ENCODE results near the gene PBLD.
A peak's percentile ranks its signal among the peaks of the same experiment; 100 is the strongest.
"Not testable (repeated sequence)": the region's sequence is repeated elsewhere in the genome, so short reads cannot be mapped to it uniquely, and the experiment has no call there.

Gene PBLD

DNA sequence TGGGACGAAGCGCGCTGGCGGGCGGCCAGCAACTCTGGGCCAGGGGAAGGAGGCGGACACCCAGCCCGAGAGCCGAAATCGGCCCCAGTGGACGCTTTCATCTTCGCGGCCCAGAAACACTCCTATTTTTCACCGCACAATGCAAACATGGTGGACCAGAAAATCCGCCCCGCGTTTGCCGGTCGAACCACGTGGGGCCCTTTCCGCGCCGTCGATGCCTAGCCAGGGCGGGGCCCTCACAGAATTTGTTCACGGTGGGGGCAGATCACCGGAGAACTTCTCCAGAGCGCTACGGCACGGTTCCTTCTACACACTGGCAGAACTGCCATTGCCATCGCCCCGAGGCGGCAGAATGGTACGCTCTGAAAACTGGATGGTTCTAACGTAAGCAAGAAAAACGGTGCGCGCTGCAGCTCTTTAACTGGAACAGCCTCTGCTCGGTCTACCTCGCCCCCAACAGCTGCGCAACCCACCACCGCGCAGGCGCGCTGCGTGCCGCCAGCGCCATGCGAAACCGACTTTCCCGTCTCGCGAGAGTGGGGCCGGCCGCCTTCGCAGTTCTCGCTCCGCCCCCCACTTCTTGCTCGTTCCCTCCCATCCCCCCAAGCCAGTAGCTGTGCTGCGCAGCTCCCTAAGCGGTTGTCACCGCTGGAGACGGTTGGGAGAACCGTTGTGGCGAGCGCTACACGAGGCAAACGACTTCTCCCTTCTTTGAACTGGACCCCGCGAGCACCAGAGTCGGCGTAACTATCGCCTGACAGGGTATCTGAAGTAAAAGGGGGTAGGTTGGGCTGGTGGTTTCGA is 1.1 kb downstream of the PBLD start, which contains the start of gene HNRNPH3:
TSS of gene HNRNPH3 (plus strand) at position 610 of the 804 bp plus-strand sequence. CDS start 5,158 bp downstream, outside the sequence.
- DNase-seq (ENCODE audit: extremely low read depth in 1 of 2, low read depth in 1 of 2), result peak; percentile 97 to 98

DNA sequence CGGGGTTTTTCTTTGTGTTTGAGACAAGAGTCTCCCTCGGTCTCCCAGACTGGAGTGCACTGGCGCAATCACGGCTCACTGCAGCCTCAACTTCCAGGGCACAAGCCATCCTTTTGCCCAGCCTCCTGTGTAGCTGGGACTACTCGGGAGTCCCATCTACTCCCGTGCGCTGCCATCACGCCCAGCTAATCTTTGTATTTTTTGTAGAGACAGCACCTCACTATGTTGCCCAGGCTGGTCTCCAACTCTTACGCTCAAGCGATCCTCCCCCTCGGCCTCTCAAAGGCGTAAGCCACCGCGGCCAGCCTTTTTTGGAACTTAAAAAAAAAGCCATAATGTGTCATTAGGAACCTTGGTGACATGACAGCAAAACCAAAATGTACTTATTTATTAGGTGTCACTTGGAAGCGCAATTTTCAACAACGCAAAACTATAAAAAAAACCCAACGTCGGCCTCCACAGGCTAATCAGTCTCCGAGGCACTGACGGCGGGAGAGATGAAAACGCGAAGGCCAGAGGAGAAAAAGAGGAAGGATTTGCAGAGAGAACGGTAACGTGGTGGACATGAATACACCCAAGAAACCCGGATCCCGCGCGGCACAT is 1.8 kb downstream of the PBLD start:
- no peak for DNase-seq (ENCODE audit: extremely low read depth in 1 of 2, low read depth in 1 of 2)

DNA sequence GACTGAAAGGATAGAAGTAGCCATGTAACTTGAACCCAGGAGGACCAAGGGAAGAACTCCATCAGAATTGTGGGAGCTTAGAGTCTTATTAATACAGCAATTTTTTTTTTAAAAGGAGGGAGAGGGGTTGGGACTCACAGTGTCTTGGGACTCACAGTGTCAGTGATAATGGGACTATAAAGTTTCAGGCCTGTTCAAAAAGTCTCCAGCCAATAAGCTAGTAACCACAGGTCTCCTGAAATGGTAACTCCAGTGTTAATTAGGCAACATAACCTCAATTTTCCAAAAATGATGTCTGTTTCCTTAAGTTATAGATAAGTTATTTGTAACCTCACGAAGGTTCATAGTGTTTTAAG is 3.2 kb downstream of the PBLD start:
- DNase-seq (ENCODE audit: extremely low read depth in 1 of 2, low read depth in 1 of 2), result no peak

DNA sequence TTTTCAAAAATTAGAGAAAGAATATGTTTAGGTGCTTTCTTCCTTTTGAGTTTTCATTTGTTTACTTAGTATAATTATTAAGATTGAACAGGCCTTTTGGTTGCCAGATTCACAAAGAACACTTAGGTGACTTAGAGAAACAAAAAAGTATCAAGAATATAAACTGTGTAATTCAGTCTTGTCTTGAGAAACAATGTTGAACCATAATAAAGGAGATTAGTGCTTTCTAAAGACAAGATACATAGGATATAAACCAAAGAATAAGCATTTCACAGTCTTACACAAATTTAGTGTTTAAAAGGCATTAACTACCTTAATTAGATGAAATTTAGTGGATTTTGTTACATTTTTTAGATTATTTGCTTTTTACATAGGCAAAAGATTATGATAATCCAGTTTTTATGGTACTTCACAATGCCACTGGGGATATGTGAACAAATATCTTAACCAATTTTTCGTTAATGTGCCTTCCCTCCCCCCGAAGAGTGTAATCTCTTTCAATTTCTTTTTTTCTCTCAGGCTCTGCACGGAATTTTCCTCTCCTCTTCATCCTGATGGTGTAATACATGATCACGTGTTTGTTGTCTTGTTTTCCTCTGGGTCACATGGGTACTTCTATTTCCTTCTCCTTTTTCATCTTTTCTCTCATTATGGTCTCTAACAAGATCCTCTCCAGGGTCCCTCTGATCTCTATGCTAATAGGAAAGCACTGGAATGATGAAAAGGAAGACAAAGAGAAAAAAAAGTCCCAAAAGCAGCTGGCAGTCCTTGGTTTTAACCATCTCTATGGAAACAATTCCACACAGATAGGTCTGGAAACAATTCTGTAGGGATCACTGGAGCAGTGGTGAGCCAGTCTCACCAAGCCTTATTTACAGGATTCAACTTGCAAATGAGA is 4.6 kb downstream of the PBLD start:
- no peak for DNase-seq (ENCODE audit: extremely low read depth in 1 of 2, low read depth in 1 of 2)

DNA sequence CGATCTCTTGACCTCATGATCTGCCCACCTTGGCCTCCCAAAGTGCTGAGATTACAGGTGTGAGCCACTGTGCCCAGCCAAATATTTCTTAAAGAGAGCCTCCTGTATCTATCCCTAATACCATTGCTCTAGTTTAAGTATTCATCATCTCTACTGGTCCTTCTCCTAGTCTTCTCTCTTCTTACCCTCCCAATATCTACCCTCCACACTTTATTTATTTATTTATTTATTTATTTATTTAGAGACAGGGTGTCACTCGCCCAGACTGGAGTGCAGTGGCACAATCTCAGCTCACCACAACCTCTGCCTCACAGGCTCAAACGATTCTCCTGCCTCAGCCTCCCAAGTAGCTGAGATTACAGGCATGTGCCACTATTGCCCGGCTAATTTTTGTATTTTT is 8.3 kb downstream of the PBLD start:
- DNase-seq (ENCODE audit: extremely low read depth in 1 of 2, low read depth in 1 of 2), result not testable (repeated sequence)

DNA sequence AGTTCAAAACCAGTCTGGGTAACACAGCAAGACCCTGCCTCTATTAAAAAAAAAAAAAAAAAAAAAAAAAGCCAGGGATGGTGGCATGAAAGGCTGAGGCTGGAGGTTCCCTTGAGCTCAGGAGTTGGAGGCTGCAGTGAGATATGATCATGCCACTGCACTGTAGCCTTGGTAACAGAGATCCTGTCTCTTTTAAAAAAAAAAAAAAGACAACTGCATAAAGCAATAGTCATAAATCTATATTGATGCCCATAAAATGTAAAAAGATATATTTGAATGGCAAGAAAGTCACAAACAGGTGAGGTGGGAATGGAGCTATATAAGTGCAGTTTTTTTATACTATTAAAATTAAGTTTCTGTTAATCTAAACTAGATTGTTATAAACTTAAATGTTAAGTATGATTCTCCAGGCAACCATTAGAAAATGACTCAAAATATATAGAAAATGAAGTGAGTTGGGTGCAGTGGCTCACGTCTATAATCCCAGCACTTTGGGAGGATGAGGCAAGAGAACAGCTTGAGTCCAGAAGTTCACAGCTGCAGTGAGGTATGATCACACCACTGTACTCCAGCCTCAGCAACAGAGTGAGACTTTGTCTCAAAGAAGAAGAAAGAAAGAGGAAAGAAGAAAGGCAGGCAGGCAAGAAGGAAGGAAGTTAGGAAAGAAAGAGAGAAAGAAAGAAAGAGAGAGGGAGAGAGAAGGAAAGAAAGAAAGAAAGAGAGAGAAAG is 14.2 kb downstream of the PBLD start:
- no peak for DNase-seq (ENCODE audit: extremely low read depth in 1 of 2, low read depth in 1 of 2)

DNA sequence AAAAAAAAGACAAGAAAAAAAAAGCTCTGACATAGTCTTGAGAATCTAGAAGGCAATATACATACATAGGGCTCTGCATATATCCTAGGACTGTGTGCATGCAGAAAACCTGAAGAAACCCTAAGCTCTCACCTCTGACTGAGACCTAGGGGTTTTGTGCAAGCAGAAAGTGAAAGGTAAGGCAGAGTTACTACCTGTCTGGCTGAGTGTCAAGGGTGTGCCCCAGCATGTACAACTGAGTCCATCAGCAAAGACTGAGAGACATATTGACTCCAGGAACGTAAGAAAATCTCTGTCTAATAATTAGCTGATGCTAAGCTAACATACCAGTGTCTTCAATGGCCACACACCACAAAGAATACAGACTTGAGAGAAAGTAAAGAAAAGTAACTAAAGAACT is 17.1 kb downstream of the PBLD start:
- no peak for DNase-seq (ENCODE audit: extremely low read depth in 1 of 2, low read depth in 1 of 2)

DNA sequence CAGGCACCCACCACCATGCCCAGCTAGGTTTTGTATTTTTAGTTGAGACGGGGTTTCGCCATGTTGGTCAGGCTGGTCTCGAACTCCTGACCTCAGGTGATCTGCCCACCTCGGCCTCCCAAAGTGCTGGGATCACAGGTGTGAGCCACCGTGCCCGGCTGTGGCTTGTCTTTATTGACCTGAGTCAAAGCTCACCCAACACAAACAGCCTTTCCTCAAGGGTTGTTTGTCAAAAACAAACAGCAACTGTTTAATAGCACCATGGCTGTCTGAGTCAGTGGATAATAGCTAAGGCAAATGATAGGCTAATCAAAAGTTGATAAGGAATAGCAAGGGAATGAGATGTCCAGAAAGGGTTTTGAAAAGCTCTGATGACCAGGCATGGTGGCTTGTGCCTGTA is 17.8 kb downstream of the PBLD start:
- not testable (repeated sequence) for DNase-seq (ENCODE audit: extremely low read depth in 1 of 2, low read depth in 1 of 2)

DNA sequence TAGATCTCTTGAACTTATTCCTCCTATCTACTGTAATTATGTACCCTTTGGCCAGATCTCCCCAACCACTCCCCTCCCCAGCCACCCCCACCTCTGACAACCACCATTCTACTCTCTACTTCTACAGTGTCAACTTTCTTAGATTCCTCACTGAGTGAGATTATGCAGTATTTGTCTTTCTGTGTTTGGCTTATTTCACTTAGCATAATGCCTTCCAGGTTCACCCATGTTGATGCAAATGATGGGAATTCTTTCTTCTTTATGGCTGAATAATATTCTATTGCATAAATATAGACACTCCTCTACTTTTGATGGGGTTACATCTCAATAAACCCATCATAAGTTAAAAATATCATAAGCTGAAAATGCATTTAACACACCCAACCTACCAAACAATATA is 22.2 kb downstream of the PBLD start:
- DNase-seq (ENCODE audit: extremely low read depth in 1 of 2, low read depth in 1 of 2), result no peak

DNA sequence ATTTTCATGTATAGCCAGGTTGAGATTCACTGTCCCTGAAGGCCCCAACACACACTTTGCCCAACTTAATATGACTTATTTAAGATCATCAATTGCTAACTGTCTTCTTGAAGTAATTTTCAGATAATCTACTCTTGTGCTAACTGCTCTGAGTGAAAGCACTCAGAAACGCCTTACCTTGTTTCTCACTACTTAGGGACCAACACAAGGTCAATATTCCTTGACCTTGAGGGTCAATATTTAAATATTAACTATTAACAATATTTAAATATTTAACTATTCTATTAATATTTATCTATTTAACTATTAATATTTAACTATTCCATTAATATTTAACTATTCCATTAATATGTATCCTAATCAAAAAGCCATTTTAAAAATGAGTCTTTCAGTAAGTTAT is 26.9 kb downstream of the PBLD start:
- DNase-seq (ENCODE audit: extremely low read depth in 1 of 2, low read depth in 1 of 2), result no peak

DNA sequence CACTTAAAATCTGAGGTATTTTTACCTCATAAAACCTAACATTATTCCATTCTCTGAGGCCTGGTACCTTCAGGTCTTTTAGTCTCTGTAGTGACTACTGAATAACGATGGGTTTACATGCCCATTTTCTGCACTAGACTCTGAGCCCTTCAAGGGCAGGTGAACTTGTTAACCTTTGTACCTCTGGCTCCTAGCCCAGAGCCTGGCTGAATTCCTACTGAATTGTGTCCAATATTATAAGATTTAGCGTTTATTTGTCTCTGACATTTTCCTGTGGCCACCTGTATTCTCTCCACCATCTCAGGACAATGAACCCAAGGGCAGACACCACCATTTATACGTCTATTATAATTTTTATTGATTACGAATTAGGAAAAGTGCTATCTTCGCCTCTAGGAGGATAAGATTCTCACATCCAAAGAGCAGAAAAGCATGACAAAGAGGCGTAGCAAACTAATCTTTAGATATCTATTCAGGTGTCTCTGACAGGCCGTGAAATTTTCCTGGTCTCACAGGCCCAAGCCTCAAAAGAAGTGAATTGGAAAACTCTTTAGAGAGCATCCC is 28.8 kb downstream of the PBLD start:
- no peak for DNase-seq (ENCODE audit: extremely low read depth in 1 of 2, low read depth in 1 of 2)

DNA sequence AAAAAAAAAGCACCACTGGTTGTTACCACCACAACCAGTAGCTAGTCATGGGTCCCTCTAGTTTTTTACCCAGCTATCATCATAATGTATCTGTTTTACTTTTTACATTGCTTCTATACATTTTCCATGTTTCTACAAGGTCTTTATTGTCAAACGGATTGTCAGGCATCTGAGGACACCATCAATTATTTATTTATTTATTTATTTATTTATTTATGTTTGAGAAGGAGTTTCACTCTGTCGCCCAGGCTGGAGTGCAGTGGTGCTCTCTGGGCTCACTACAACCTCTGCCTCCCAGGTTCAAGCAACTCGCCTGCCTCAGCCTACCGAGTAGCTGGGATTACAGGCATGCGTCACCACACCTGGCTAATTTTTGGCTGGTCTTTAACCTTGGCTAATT is 29.9 kb downstream of the PBLD start:
- DNase-seq (ENCODE audit: extremely low read depth in 1 of 2, low read depth in 1 of 2), result no peak

DNA sequence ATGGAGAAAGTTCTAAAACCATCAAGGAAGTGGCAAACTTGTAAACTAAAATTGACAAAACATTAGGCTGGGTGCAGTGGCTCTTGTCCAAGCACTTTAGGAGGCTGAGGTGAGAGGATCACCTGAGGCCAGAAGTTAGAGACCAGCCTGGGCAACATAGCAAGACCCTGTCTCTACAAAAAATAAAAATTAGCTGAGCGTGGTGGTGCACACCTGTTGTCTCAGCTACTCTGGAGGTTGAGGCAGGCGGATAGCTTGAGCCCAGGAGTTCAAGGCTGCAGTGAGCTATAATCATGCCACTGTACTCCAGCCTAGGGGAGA is 30.3 kb downstream of the PBLD start:
- DNase-seq (ENCODE audit: extremely low read depth in 1 of 2, low read depth in 1 of 2), result no peak

DNA sequence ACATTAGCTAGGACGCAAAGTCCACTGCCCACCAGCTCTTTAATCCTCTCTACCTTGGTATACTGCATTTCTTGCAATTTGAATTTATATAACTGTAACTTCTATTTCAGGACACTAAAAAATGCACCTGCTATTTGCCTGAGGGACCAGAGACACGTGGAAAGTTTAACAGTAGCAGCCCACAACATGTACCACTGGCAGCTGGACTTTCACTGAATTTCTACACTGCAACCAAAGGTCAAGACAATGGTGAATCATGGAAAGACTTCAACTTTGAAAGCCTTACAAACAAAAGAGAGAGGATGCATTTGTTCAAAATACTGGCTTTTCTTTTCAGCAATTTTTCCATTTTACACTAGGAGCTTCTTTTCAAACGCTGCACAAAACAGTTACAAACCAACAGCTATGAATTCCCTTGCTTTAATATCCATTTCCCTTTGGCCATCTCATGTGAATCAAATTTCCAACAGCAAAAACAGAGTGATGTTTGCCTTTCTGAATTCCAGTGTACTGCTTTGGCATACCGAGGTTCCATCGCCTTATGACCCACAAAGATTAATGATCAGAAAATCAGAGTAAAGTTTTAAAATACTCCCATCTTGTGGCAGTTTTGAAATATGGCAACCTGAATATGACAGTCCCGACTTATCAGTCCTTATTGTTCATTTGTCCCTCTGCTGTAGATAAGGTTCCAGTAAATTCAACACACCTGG is 30.8 kb downstream of the PBLD start:
- no peak for DNase-seq (ENCODE audit: extremely low read depth in 1 of 2, low read depth in 1 of 2)

DNA sequence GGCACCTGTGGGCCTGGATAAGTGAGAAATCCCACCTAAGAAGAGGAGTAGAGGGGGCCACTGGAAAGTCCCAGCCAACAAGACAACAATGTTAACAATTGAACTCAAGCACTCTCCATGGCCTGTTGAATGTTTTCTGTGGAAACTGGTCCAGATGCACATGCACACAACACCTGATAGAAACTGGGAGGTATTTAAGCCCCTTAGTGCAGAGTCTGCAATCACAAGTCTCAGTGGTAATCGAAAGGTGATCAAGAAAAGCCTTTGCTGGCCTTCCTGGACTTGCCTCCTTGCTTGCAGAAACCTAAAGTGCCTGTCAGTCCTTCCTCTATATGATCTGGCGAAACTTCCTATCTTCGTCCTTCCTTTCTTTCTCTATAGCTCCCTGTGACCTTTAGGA is 31.4 kb downstream of the PBLD start:
- DNase-seq (ENCODE audit: extremely low read depth in 1 of 2, low read depth in 1 of 2), result no peak

DNA sequence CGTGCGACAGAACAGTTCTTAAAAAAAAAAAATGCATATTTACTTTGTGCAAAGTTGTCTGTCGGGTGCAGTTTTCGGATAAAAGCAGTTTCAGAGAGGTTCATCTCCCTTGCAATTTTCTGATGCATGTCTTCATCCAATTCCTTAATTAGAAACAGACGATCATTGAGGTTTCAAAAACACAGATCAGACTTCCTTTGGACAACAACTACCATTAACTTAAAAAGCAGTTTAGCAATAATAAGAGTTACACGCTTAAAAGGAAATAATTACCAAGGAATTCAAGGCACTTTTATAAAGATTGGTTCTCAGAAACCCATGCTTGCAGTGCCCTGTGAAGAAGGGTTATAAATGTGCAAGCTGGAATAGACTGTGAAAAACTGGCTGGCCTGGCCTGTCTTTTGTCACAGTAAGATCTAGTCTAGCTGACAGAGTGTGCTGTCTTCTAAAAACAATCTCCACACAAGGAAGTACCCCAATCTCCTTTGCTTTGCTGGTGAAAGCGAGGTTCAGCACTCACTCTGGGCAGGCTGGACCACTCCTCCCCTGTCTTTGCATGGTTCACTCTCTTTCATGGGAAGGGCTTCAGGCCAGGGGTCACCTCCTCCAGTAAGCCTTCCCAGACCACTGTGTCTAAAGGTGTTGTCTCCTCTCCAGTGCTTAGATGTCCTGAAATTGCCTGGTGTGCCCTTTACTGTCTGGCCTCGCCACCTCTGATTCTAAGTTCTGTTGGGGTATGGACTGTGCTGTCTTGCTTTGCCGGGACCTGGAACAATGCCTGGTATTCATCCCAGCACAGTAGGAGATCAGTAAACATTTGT is 35.7 kb downstream of the PBLD start:
- DNase-seq (ENCODE audit: extremely low read depth in 1 of 2, low read depth in 1 of 2), result no peak

DNA sequence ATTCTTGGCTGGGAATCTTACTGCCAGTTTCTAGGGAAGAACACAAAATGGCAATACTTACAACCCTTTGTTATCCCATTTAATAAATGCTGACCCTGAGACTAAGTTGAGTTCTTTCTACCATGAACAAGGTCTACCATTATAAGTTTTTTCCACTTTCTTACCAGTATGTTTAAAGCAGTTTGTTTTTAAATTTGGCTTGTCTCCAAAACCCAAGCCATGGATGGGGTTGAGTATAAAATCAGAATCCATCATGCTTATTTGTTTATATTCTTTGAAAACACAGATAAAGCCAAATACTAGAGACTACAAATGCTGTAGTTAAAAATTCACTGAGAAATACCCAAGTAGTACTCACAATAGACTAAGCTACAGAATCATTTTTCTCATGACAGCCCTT is 42.0 kb downstream of the PBLD start:
- no peak for DNase-seq (ENCODE audit: extremely low read depth in 1 of 2, low read depth in 1 of 2)

DNA sequence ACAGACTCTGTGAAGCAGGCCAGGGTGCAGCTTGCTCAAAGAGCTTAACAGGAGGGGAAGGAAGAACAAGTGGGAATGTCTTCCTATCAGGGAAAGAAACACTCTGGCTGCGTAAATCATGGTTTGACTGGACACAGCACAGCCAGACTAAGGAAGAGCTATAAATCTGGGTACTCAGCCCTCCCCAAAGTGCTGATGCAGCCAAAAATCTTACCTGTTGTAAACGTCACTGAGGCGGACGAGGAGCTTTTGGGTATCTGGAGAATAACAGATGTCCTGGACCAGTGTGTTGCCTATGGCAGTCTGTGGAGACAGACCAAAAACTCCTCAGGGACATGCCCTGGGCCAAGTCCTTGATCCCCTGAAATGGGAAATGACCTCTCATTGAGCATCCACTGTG is 44.0 kb downstream of the PBLD start:
- no peak for DNase-seq (ENCODE audit: extremely low read depth in 1 of 2, low read depth in 1 of 2)
